SK-MEL-5 (cell line): ENCODE results near the gene UTP25. TPM values are rescaled to one million over a fixed set of nuclear protein-coding genes. Genes with fewer than 3 reads are reported as not detected.
"Not testable (repeated sequence)": the region's sequence is repeated elsewhere in the genome, so short reads cannot be mapped to it uniquely, and the experiment has no call there.

Source experiments
- DNase-seq: peaks from one replicate; pipeline ENCODE4 v3.0.0-alpha.2; 2016; ENCODE audit warnings: low read depth, low spot score
- in situ Hi-C: cut with HindIII; loops from 2 replicates; pipeline ENCODE4 v1.10.0; 2016; ENCODE audit warnings: low sequenced_read_pairs, high pct_unique_total_duplicates, low pct_unique_long_range_greater_than_20kb
- total RNA-seq: library from RNA; depleted of rRNA; stranded (reverse); fragments of >200 nt; shearing (Covaris generic); gene quantifications from 2 replicates; pipeline ENCODE4 v1.2.3, GENCODE V29; 2014

UTP25 gene
- total RNA-seq, 1 experiment from 2014 or later = 18.0 TPM

DNA sequence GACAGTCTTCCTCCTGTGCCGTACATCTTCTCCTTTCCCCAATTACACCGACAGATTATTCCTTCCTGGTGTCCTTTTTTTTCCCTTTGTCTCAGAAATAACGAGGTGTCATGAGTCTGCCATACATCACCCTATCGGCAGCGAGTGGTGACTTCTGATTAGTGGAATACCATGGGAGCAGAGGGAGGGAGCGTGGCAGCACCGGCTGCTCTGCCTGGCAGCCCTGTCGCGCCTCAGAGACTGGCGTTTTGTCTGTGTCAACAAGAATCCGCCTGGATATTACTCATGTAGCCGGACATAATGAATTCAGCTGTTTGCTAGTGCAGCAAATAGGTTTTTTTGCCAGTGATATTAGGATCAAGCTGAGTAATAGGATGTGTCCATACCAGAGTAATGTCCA, 51.8 kb downstream of the UTP25 start:
- in situ Hi-C loops = no loop called here
- no peak for DNase-seq

DNA sequence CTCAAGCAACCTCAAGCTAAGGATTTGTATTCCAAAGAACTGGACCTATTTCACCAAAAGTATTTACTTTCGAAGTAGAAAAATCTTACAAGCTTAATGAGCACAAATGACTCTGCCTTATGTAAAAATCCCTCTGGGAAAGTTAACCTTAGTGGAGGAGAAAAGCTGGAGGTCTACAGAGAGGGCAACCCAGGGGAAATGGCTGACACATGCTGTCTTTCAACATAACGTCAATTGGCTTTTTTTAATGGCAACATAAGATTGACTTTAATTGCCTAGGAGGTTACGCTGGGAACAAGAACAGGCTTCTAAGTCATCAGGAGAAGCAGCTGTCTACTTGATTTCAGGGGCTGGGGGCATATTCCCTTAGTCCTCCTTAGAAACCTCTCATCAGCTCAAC, 52.3 kb downstream of the UTP25 start:
- DNase-seq = no peak
- in situ Hi-C loops = no loop called here

DNA sequence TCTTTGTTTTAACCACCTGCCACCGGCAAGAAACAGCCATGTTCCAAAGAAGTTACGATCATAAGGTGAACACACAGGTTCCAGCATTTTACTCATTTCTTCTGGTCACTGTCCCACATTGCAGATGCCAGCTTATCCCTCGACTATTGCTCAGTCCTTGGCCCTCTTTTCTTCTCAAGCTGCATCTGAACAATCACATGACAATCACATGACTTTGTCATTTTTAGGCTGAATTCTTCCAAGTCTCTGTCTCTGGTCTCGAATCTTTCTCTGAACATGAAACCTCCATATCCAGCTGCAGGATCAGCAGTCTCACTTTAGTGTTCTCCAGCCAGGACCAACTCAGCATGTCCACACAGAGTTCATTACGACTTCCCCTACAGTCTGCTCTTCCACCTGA, 53.8 kb downstream of the UTP25 start:
- no peak for DNase-seq
- in situ Hi-C loops = no loop called here

DNA sequence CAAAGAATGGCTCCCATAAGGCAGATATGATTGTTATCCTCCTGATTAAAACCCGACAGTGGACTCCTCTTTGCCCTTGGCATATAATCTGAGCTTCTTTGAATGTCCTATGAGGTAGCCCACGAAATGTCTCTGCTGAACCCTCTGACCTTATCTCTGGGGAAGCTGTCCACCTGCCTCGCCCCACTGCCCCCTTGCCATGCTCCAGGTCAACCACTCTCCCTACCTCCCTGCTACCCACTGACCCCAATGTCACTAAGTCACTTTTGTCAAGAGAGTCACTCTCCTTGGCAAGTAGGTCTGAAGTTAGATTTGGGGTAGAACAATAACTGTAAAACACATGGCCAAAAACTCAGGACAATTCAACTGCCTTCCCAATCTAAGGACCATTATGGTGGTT, 54.5 kb downstream of the UTP25 start:
- no peak for DNase-seq
- in situ Hi-C loops = no loop called here

DNA sequence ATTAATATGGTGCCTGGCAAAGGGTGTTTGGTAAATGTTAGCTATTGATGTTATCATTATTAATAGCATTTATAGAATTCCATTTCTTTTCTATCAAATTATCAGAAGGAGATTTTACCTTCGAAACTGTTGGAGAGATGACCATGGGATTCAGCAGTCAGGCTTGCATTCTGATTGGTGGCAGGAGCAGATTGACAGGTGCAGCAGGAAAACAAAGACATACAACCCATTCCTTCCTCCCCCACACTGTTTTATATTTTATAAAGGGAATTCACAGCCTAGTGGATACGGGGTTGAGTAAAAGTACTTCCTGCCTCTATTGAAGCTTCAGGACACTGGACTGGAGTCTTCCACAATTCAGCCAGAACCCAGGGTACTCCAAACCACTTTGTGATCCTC, 55.2 kb downstream of the UTP25 start:
- DNase-seq = no peak
- in situ Hi-C loops = no loop called here

DNA sequence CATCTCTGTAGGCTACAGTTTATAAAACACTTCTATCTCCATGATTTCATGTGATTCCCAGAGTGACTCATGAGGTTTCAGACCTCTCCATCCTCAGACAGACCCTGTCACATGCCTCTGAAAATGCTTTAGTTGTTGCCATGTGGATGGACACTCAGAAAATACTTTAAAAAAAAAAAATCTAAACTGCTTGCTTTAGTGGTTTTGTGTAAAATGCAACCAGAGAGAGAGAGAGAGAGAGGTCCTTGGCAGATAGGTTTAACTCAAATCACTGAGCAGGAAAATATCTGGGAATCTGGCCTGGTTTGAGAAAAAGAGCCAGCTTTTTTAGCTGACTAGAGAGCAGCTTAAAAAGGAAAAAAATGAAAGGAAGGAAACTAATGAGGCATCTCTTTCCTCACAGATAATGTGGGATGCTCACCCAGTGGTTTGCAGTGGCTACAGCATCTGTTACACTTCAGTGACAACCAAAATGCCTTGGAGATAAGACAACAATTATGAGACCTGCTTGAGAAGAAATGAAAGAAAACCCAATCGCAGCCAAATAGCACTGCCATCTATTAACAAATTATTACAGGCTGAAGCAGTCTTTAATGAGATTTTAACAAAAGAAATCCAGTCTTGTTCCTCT, 55.7 kb downstream of the UTP25 start:
- peak; percentile 73 for DNase-seq

DNA sequence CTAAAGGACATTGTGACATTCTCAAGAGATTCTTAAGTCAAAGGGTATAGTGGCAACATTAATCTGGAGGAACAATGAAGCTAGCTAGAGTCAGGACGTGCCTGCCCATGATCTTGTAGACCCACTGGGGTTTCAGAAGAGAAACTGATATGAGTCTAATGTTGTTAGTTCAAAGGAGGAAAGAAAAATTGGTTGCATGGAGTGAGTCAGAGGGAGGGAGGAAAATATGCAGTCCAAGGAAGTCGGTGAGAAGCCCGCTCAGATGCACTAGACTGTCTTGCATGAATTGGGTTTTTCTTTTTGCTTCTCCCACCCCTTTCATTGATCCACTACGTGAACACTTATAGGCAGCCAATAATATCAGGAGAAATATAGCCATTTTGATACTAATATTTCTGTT, 56.5 kb downstream of the UTP25 start:
- in situ Hi-C loops = no loop called here
- no peak for DNase-seq

More for the DNA sequence above, 55.7 kb downstream of the UTP25 start:
- in situ Hi-C loops = no loop called here

DNA sequence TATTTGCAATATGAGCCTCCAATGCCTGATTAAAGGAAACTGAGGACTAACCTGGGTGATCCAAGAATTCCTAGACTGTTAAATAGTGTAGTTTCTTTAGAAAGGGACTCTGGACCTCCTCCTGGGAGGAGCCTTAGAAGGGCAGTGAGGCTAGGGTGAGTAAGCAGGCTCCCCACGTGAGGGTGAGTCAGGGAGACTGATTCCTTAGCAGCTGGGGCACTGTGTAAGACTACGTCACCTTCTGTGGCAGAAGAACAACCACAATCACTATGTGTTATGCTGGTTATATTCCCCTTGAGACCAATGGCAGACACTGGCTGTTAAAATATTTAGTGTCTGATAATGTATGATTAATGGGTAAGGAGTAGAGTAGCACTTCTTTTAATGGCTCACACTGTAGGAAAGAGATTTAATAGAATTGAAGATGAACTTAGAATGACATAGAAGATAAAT, 56.9 kb downstream of the UTP25 start:
- DNase-seq = peak; percentile 99
- in situ Hi-C loops = no loop called here

DNA sequence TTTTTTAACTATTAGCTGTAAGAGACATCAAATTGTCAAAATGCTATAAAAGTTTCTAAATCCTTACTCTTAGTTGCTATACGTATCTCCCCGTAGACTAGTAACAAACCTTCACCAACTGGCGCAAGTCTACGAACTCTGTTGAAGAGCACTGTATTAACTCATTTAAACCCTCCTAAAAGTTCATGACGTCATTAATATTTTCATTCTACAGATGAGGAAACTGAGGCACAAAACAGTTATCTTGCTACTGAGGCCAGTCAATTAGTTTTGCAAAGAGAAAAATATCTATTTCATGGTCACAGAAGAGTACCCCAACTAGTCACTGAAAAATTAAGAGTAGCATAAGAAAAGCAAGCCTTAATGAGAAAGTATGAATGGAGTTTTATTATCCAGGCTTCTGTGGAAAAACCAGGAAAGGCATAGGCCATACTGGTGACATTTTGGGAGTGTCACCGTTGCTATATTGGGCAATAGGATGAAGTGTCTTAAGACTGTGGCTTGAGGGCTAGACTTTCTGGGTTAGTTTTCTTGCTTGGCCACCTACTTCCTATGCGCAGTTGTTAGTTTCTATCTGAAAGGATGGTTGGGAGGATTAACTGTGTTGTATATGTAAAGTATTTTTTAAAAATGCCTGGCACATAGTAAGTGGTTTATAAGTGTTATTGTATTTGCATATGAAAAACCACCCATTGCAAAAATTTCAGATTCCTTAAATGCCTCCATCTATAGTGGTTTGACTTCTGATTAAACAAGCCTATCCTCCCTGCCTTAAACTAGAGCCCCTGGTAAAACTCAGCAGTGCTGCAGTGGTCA, 57.8 kb downstream of the UTP25 start:
- DNase-seq = peak; percentile 20

DNA sequence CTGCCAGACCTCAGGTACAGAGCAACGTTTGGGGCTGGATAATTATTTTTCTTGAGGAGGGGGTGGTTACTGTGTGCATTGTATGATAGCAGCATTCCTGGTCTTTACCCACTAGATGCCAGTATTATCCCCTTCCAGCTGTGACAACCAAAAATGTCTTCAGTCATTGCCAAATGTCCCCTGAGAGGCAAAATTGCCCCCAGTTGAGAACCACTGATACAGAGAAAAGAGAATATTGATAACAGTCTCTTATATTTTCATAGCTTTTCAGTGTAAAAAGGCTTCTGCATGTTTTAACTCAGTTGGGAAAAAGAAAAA, 58.4 kb downstream of the UTP25 start:
- DNase-seq = peak; percentile 70
- in situ Hi-C loops = no loop called here

More for the DNA sequence above, 57.8 kb downstream of the UTP25 start:
- in situ Hi-C loops = no loop called here

DNA sequence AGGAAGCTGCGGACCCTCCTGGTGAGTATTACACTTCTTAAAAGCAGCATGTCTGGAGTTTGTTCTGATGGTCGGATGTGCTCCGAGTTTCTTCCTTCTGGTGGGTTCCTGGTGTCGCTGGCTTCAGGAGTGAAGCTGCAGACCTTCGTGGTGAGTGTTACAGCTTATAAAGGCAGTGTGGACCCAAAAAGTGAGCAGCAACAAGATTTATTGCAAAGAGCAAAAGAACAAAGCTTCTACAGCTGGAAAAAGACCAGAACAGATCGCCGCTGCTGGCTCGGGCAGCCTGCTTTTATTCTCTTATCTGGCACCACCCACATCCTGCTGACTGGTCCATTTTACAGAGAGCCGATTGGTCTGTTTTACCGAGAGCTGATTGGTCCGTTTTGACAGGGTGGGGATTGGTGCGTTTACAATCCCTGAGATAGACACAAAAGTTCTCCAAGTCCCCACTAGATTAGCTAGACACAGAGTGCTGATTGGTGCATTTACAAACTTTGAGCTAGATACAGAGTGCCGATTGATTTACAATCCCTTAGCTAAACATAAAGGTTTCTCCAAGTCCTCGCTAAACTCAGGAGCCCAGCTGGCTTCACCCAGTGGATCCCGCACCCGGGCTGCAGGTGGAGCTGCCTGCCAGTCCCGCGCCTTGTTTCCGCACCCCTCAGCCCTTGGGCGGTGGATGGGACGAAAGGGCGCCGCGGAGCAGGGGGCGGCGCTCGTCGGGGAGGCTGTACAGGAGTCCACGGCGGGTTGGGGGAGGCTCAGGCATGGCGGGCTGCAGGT, 60.7 kb downstream of the UTP25 start:
- in situ Hi-C loops, DNase-seq: not testable (repeated sequence)

DNA sequence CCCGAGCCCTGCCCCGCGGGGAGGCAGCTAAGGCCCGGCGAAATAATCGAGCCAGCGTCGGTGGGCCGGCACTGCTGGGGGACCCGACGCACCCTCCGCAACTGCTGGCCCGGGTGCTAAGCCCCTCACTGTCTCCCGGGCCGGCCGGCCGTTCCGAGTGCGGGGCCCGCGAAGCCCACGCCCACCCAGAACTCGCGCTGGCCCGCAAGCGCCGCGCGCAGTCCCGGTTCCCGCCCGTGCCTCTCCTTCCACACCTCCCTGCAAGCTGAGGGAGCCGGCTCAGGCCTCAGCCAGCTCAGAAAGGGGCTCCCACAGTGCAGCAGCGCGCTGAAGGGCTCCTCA, 61.3 kb downstream of the UTP25 start:
- no peak for DNase-seq
- in situ Hi-C loops = no loop called here

DNA sequence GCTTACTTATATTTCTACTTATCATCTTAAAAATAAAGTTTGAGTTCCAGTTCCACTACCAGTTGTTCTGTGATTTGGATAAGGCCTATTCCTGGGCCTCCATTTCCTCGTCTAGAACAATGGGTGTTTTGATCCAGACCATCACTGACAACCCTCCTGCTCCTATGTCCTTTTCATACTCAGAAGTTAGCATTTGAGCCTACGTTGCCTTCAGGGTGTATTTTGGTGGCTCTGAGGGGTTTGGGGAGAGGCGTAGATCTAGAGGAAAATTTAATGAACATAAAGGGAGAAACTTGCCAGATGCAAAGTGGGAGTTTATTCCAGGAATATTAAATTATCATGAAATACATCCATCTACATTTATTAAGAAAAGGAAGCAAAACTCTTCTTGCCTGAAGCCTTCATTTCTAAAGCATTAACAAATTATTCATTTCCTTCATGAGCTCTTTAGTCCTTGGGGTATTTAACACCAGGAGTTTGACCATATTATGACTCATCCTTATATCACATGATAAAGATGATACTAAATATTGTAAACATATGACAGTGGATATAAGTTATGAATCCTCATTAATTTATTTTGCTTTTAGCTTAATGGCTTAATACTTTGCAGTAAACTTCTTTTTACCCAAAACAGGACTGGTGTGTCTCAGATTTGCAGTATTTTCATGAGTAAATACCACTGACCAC, 63.0 kb downstream of the UTP25 start:
- in situ Hi-C loops = no loop called here
- peak; percentile 60 for DNase-seq

DNA sequence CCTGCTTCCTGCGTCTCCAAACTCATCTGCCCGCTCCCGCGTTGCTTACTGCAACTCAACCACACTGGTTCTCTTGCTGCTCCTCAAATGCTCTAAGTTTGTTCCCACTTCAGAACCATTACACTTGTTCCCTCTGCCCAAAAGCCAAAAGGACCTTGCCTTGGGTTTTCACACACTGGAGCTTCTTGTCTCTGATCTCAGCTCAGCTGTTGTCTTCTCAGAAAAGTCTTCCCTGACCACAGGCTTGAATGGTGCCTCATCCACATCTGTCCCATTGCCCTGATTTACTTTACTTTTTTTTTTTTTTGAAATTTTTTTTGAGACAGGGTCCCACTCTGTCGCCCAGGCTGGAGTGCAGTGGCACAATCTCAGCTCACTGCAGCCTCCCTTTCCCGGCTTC, 66.0 kb downstream of the UTP25 start:
- in situ Hi-C loops = no loop called here
- peak; percentile 0 for DNase-seq

DNA sequence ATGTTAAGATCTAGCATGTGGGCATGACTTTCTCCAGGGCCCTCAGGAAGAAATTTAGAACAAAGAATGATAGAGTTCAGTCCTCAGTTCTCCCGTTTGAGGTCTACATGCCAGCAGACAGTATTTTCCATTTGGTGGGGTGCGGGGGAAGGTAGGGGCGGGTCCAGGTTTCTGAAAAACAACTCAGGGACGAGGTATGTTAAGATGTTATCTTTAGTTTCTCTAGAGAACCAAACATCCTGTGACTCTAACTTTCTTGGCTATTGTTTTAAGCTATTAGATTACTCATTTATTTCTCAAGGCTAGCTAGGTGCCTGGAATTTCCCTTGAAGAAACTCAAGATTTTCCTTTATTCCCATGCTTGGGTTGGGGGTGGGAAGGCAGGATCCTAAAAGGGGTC, 67.9 kb downstream of the UTP25 start:
- DNase-seq = peak; percentile 0

DNA sequence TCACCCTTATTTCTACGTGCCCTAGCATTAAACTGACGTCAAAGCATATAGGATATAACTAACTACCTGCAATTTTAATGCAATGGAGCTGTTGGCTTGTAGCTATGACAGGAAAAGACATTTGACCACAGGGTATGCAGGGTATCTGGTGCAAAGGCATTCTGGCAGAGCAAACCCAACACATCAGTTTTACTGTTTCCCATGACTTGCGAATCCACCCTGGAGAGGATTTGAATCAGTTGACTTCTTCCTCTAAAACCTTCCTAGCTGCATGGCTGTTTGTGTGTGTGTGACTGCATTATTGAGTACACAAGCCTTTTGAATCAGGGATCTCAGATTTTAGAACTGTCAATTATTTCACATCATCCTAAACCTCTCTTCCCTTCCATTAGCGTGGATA, 68.6 kb downstream of the UTP25 start:
- peak; percentile 0 for DNase-seq
- in situ Hi-C loops = no loop called here

More for the DNA sequence above, 67.9 kb downstream of the UTP25 start:
- in situ Hi-C loops = no loop called here

DNA sequence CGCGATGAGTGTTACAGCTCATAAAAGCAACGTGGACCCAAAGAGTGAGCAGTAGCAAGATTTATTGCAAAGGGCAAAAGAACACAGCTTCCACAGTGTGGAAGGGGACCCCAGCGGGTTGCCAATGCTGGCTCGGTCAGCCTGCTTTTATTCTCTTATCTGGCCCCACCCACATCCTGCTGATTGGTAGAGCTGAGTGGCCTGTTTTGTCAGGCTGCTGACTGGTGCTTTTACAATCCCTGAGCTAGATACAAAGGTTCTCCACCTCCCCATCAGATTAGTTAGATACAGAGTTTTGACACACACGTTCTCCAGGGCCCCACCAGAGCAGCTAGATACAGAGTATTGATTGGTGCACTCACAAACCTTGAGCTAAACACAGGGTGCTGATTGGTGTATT, 70.5 kb downstream of the UTP25 start:
- in situ Hi-C loops, DNase-seq: not testable (repeated sequence)

DNA sequence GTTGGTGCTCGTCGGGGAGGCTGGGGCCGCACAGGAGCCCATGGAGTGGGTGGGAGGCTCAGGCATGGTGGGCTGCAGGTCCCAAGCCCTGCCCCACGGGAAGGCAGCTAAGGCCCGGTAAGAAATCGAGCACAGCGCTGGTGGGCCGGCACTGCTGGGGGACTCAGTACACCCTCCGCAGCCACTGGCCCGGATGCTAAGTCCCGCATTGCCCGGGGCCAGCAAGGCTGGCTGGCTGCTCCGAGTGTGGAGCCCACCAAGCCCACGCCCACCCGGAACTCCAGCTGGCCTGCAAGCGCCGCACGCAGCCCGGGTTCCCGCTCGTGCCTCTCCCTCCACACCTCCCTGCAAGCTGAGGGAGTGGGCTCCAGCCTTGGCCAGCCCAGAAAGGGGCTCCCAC, 71.1 kb downstream of the UTP25 start:
- DNase-seq, in situ Hi-C loops: not testable (repeated sequence)
